ENCODE measurements around the gene SUN3.

SUN3 gene

GRCh38 chr7:48074204-48074654 lies 45.3 kb upstream of the SUN3 start:
- H3K27ac ChIP-seq (ENCODE audit: low read depth, low read length, poor library complexity, severe bottlenecking) = no peak overlapping the region
- H3K9me3 ChIP-seq (ENCODE audit: low read length) = no peaks in the 10 kb centered on the region
- no peak for TF ChIP-seq CTCF (IDR thresholded peaks at IDR 0.05; ENCODE audit: low read length)
- no peak for TF ChIP-seq EZH2 (IDR thresholded peaks at IDR 0.05; ENCODE audit: borderline replicate concordance, low read length)
- no peaks in the 10 kb centered on the region for H4K20me1 ChIP-seq (ENCODE audit: insufficient read depth, low read length)
- no peaks in the 10 kb centered on the region for H3K9me2 ChIP-seq (ENCODE audit: low read depth, low read length)
- H3K9ac ChIP-seq (ENCODE audit: low read length) = no peak overlapping the region
- no peaks in the 10 kb centered on the region; the same call in 1 of the 2 replicates for H3K27me3 ChIP-seq (ENCODE audit: insufficient read depth, low read length)
- H3K4me1 ChIP-seq (ENCODE audit: insufficient read depth, low read length, severe bottlenecking) = no peaks in the 10 kb centered on the region
- no peaks in the 10 kb centered on the region for H3K36me3 ChIP-seq (ENCODE audit: insufficient read depth, low read length)
- no peak overlapping the region for H3K4me2 ChIP-seq (ENCODE audit: low read length)
- H3F3A ChIP-seq (ENCODE audit: insufficient read depth, low read length) = no peaks in the 10 kb centered on the region
- H3K79me2 ChIP-seq (ENCODE audit: insufficient read depth, low read length) = no peaks in the 10 kb centered on the region
- H3K4me3 ChIP-seq (ENCODE audit: low read depth, low read length, poor library complexity, severe bottlenecking) = no peak overlapping the region
- H2AFZ ChIP-seq (ENCODE audit: low read length) = no peak overlapping the region

GRCh38 chr7:48067475-48067874 lies 38.6 kb upstream of the SUN3 start:
- H4K20me1 ChIP-seq (ENCODE audit: insufficient read depth, low read length) = no peaks in the 10 kb centered on the region
- no peaks in the 10 kb centered on the region for H3K27me3 ChIP-seq (ENCODE audit: insufficient read depth, low read length)
- TF ChIP-seq EZH2 (IDR thresholded peaks at IDR 0.05; ENCODE audit: borderline replicate concordance, low read length) (no peak), CTCF (IDR thresholded peaks at IDR 0.05; ENCODE audit: low read length) (no peak)
- H3K27ac ChIP-seq (ENCODE audit: low read depth, low read length, poor library complexity, severe bottlenecking) = no peak overlapping the region
- no peaks in the 10 kb centered on the region for H3K36me3 ChIP-seq (ENCODE audit: insufficient read depth, low read length)
- no peak overlapping the region for H3K4me2 ChIP-seq (ENCODE audit: low read length)
- no peak overlapping the region for H3K4me3 ChIP-seq (ENCODE audit: low read depth, low read length, poor library complexity, severe bottlenecking)
- H3K9me3 ChIP-seq (ENCODE audit: low read length) = no peaks in the 10 kb centered on the region
- no peak overlapping the region for H3K9ac ChIP-seq (ENCODE audit: low read length)
- H3F3A ChIP-seq (ENCODE audit: insufficient read depth, low read length) = no peaks in the 10 kb centered on the region
- no peak overlapping the region for H2AFZ ChIP-seq (ENCODE audit: low read length)
- H3K79me2 ChIP-seq (ENCODE audit: insufficient read depth, low read length) = no peaks in the 10 kb centered on the region
- H3K9me2 ChIP-seq (ENCODE audit: low read depth, low read length) = no peaks in the 10 kb centered on the region; the same call in 1 of the 2 replicates
- H3K4me1 ChIP-seq (ENCODE audit: insufficient read depth, low read length, severe bottlenecking) = no peaks in the 10 kb centered on the region

- Histone ChIP-seq H3K27ac (ENCODE audit: low read depth, low read length, poor library complexity, severe bottlenecking) (no peak overlapping the region), H3K36me3 (ENCODE audit: insufficient read depth, low read length) (no peaks in the 10 kb centered on the region), H3K79me2 (ENCODE audit: insufficient read depth, low read length) (no peaks in the 10 kb centered on the region), H4K20me1 (ENCODE audit: insufficient read depth, low read length) (no peaks in the 10 kb centered on the region), H3K4me1 (ENCODE audit: insufficient read depth, low read length, severe bottlenecking) (no peaks in the 10 kb centered on the region), H3K9ac (ENCODE audit: low read length) (no peak overlapping the region), H3K27me3 (ENCODE audit: insufficient read depth, low read length) (no peaks in the 10 kb centered on the region), H3K9me3 (ENCODE audit: low read length) (no peaks in the 10 kb centered on the region), H3K9me2 (ENCODE audit: low read depth, low read length) (no peaks in the 10 kb centered on the region; the same call in 1 of the 2 replicates), H3F3A (ENCODE audit: insufficient read depth, low read length) (no peaks in the 10 kb centered on the region), H3K4me2 (ENCODE audit: low read length) (no peak overlapping the region), H3K4me3 (ENCODE audit: low read depth, low read length, poor library complexity, severe bottlenecking) (no peak overlapping the region), H2AFZ (ENCODE audit: low read length) (no peak overlapping the region)
- no peak for TF ChIP-seq EZH2 (IDR thresholded peaks at IDR 0.05; ENCODE audit: borderline replicate concordance, low read length)
- TF ChIP-seq CTCF (IDR thresholded peaks at IDR 0.05; ENCODE audit: low read length) = no peak
These were observed 35.1 kb upstream of the SUN3 start for GRCh38 chr7:48063985-48064384.

Data from OCI-LY1 (cell line).